Skin epidermis (tissue), 12 donors: Measurements from ENCODE around the gene ANO2.

Experiments
- H3K27ac ChIP-seq, 21 experiments: fragments of 200-600 bp; sonication (generic) in 11 of 21; one replicate each; pipeline ENCODE4 v1.5.0; 2020; ENCODE audit warnings: mild to moderate bottlenecking in 3 of 21, inconsistent platforms in 2 of 21, moderate library complexity in 2 of 21
- H3K4me3 ChIP-seq, 7 experiments: fragments of 200-600 bp; sonication (generic) in 2 of 7; one replicate each; pipeline ENCODE4 v1.5.0; 2020; ENCODE audit warnings: inconsistent platforms in 2 of 7, mild to moderate bottlenecking in 2 of 7, moderate library complexity in 1 of 7

ANO2 gene

DNA sequence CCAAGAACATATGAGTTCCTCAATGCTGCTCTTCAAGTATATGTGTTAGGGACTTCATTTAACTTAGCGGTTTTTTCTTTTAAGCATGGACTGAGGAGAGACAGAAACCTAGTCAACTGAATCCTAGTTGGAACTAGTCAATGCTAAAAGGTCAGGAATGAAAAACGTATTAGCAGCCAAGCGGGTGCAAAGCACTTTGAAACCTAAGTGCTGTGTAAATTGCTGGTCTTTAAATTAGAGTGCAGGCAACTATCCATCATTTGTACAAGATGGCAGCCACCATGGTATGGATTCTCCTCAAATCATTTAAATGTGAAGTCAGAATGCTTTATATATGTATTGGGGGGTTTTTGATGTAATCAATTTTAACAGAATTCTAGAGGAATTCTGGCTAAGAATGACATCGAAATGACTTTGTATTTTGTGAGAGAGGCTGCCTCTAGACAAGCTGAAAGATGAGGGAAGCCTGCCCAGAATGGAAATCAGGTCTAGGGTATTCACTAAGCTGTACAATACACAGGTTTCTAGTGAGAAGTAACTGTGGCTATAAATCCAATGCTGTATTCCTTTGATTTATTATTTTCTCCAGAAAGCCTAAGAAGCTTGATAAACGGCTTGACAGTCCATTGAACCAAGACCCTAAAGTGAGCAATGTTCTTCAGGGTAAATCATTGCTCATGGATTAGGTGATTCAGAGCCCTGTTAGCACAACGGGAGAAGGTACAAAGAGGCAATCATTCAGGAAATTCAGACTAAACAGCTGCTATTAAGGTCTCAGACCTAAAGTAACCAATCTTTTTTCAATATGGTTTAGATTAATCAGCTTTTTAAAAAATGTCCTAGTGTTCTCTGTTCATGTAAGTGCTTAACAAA is 198.8 kb downstream of the ANO2 start:
- Histone ChIP-seq H3K4me3 (no peak overlapping the region), H3K27ac (no peak overlapping the region)

DNA sequence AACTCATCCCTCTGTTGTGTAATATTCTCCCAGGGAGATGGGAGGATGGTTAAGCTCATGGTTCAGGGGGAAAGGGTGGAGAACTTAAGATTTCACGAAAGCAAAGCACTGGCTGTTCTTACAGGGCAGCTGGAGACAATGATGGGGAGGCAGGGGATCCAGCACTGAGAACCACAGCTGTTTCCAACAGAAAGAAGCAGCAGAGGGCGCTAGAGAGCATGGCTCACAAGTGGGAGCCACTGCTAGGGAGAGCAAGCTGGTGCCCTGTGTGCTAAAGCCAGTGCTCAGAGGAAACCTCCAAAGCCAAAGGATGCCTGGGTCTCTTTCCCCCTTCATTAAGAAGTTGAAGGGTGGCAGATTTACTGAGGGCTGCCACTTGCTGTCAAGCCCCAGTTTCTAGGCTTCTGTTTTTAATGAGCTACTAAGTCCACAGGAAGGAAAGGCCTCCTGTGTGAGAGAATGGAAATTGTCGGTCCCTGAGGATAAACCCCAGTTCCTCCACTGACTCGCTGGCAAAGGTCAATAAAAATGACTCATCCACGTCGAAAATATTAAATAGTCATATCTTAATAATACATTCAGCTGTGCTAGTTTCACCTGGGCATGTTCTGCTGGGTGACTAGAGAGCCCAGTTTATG is 199.7 kb downstream of the ANO2 start:
- H3K4me3 ChIP-seq, result no peak overlapping the region
- H3K27ac ChIP-seq, result peak overlapping the region in 1 of 21 experiments; percentile 10

DNA sequence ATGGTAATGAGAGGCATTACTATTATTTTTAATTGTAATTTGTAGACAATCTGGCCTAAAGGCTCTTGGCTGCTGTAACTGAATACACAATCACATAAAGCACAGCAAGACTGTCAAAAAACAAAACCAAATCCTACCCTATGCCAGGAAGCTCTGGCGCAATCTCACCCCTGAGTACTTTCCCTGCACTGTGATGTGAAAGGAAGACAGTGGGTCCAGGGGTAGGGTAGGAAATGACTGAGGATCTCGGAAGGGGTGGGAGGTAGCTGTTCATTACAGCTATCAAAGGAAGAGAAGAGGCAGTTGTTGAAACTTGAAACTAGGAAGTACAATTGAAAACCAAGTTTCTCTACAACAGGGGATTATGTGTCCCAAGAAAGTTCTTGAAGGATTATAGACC is 202.8 kb downstream of the ANO2 start:
- no peak overlapping the region for H3K27ac ChIP-seq
- no peak overlapping the region for H3K4me3 ChIP-seq

- no peak overlapping the region for H3K4me3 ChIP-seq
Measured at GRCh38 chr12:5739917-5740316, 205.1 kb downstream of the ANO2 start.

GRCh38 chr12:5737778-5738177 is 207.3 kb downstream of the ANO2 start:
- no peak overlapping the region for H3K4me3 ChIP-seq
- H3K27ac ChIP-seq, result no peak overlapping the region

More at GRCh38 chr12:5739917-5740316, 205.1 kb downstream of the ANO2 start:
- H3K27ac ChIP-seq, result no peak overlapping the region

DNA sequence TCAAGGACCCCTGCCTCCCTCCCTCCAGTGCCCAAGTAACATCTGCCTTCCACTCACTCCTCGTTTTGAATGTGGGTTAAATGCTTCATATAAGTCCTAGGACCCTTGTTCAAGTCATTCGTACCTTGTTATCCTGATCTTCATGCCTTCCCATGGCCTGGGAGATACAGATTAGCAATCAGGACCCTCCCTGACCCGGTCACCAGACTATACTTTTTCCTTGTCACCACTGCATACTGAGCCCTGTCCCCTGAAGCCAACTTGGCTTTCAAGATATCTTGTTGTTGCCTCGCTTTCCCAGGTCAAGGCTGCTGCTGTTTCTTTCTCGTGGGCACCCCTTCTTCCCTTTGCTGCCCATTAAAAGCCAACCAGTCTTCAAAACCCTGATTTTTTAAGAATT is 208.5 kb downstream of the ANO2 start:
- Histone ChIP-seq H3K27ac (no peak overlapping the region), H3K4me3 (no peak overlapping the region)

GRCh38 chr12:5736016-5736415 is 209.0 kb downstream of the ANO2 start:
- H3K4me3 ChIP-seq, result no peak overlapping the region
- H3K27ac ChIP-seq, result no peak overlapping the region

- no peak overlapping the region for H3K27ac ChIP-seq
- H3K4me3 ChIP-seq, result no peak overlapping the region
Measured at GRCh38 chr12:5733916-5734315, 211.1 kb downstream of the ANO2 start.

DNA sequence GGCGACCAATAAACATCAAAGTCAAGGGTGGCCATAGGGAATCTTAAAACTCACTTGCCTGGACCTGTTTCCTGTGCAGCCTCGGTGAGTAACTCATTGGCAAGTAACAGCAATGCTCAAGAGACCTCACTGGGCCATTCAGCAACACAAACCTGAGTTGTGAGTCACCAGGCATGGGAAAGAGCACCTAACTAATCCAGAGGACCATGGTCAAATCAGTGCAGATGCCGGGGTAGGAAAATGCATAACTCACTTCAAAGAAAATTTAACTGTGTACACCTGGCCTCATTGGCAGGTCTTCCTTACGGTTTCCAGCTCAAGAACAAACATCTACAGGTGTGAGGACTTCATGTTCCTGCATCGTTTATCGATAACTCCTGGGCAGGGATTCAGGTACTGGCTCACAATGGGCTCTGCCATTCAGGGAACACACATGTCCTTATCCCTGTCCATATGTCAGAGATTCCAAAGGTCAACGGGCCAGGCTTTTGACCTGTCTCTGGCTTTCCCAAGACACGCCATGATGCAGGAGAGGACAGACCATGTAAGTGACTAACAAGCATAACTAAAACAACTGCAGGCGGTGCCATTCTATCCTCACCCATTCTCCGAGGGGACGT is 211.8 kb downstream of the ANO2 start:
- no peak overlapping the region for H3K27ac ChIP-seq
- no peak overlapping the region for H3K4me3 ChIP-seq

- Histone ChIP-seq H3K27ac (no peak overlapping the region), H3K4me3 (no peak overlapping the region)
Measured at GRCh38 chr12:5730962-5731361, 214.1 kb downstream of the ANO2 start.

- no peak overlapping the region for H3K27ac ChIP-seq
- H3K4me3 ChIP-seq, result no peak overlapping the region
Measured at GRCh38 chr12:5723711-5724252, 221.3 kb downstream of the ANO2 start.

DNA sequence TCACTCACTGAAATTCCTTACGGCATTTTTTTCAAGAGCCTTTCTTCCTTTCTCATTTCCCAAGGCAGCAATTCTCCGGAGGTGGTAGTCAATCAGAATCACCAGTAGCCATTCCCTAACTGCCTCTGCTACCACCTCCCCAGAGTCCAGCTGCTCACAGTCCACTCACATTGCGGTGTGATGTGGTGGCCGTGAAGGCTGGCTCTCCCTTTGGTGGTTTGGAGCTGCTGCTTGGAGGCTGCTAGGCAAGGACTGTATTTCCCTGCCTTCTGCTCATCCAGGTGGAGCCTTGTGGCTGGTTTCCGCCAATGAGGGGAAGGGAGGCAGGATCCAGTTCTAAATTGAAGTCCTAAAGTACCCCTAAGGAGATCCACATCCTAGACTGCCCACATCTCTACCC is 222.0 kb downstream of the ANO2 start:
- H3K4me3 ChIP-seq, result no peak overlapping the region
- no peak overlapping the region for H3K27ac ChIP-seq

- Histone ChIP-seq H3K4me3 (no peak overlapping the region), H3K27ac (no peak overlapping the region)
Measured at GRCh38 chr12:5720381-5721005, 224.6 kb downstream of the ANO2 start.

- Histone ChIP-seq H3K27ac (no peak overlapping the region), H3K4me3 (no peak overlapping the region)
Measured at GRCh38 chr12:5718680-5719079, 226.4 kb downstream of the ANO2 start.

DNA sequence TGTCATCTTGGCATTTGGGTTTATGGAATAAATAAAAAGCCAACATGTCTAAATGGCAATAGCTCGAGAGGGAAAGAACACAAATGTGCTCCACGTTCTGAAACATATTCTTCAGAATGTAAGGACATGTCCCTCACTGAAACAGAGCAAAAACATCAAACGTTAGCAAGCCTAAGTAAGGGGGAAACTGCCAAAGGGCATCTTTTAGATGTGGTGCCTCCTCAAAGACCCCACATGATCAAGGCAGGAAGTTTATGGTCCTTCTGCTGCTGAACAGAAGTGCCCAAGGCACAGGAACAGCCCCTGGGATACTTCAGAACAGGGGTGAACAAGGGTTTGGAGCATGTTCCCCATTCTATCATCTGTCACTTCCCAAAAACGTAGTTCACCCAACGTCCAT is 227.0 kb downstream of the ANO2 start:
- H3K27ac ChIP-seq, result no peak overlapping the region
- no peak overlapping the region for H3K4me3 ChIP-seq

DNA sequence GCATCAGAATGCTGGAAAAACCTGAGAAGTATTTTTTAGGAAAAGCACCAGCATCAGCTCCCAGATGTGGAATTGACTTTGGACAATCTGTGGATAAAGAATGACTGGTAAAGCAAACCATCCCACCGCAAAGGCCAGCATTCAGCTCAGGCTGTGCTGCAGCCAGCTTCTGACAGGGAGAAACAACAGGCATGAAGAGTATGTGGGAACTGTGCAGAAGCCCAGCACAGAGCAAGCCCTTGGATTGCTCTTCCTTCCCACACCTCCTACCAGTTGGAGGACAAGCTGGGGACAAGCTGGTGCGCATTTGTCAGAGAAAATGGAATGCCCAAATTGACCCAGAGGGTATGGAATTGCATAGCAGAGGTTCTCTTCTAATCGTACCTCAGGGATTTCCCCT is 228.1 kb downstream of the ANO2 start:
- H3K4me3 ChIP-seq, result no peak overlapping the region
- H3K27ac ChIP-seq, result no peak overlapping the region

GRCh38 chr12:5716201-5716600 is 228.9 kb downstream of the ANO2 start:
- Histone ChIP-seq H3K4me3 (no peak overlapping the region), H3K27ac (no peak overlapping the region)

DNA sequence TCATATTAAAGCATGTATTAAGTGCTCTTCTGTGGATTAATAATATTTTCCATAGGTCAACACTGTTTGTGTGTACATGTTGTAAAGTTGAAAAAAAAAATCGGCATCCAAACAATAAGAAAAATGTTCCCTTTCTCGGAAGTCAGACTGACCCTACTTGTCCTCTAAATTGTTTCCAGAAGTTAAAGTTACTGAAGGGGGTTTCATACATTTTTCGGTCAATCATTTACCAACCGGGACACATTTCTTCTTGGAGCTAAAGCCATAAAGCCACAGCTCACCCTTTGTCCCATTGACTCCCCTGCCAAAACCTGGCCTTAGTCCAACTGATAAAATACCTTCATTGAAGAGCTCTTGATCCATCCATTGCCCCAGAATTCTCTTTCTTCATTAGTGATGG is 230.0 kb downstream of the ANO2 start:
- Histone ChIP-seq H3K27ac (no peak overlapping the region), H3K4me3 (no peak overlapping the region)

DNA sequence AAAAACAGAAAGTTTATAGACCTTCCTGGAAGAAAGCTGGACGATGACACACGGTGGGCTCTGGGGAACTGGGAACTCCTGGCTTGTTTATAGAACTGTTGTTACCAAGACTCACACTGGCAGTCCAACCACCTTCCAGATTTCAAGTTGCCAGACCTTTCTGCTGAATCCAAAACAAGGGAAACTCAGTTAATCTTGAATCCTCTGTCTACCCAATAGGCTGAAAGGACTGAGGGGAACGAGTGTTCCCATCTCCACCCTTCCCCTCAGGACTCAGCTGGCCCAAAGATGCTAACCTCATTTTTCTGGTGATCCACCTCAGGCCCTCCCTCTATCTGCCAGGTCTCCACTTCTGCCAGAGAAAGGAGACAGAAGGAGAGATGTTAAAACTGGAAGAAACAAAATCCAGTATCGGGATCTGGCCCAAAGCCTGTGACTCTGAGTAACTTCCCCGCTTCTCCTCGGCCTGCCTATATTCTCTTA is 231.4 kb downstream of the ANO2 start:
- H3K4me3 ChIP-seq, result no peak overlapping the region
- no peak overlapping the region for H3K27ac ChIP-seq

DNA sequence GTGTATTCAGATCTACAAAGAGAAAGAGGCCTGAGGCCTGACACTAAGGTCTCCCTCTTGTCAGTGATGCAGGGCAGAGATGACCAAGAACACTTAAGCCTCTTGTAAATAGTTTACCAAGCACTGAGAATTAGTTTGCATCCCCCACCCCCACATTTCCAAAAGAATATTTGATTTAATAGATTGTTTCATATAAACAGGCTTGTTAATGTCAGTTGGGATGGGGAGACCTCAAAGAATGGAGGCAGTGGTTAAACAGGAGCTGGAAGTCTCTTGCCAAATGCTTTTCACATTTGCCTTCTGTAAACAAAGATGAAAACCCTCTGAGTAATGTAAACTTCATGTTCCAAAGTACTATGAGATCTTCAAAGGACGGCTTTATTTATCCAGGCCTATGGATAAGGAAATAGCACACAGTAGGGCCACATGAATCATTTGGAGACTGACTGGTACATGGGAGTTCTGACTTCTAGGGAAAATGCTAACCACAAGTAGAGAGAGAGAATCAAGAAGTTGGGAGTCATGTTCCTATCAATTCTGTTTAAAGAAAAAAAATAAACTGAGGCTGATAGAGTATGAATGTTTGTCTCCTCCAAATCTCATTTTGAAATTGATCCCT is 234.7 kb downstream of the ANO2 start:
- Histone ChIP-seq H3K27ac (no peak overlapping the region), H3K4me3 (no peak overlapping the region)
